Measurements from ENCODE around the gene DLG5. TPM values are rescaled to one million over a fixed set of nuclear protein-coding genes. Genes with fewer than 3 reads are reported as not detected.
A peak's percentile ranks its signal among the peaks of the same experiment; 100 is the strongest.

The DLG5 gene
- total RNA-seq, 1 experiment from 2014 or later, result 127 TPM

GRCh38 chr10:77824908-77825307 is 101.6 kb downstream of the DLG5 start:
- no peaks in the 10 kb centered on the region for H3K9me3 Mint-ChIP-seq (ENCODE audit: unreplicated experiment)
- TF ChIP-seq, protein P1, sequence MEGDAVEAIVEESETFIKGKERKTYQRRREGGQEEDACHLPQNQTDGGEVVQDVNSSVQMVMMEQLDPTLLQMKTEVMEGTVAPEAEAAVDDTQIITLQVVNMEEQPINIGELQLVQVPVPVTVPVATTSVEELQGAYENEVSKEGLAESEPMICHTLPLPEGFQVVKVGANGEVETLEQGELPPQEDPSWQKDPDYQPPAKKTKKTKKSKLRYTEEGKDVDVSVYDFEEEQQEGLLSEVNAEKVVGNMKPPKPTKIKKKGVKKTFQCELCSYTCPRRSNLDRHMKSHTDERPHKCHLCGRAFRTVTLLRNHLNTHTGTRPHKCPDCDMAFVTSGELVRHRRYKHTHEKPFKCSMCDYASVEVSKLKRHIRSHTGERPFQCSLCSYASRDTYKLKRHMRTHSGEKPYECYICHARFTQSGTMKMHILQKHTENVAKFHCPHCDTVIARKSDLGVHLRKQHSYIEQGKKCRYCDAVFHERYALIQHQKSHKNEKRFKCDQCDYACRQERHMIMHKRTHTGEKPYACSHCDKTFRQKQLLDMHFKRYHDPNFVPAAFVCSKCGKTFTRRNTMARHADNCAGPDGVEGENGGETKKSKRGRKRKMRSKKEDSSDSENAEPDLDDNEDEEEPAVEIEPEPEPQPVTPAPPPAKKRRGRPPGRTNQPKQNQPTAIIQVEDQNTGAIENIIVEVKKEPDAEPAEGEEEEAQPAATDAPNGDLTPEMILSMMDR (IDR thresholded peaks at IDR 0.05; ENCODE audit: unreplicated experiment), result no peak
- DNase-seq (ENCODE audit: unreplicated experiment), result no peak
- peak overlapping the region; percentile 74 for H3K27ac Mint-ChIP-seq (ENCODE audit: low read depth, unreplicated experiment)
- no peaks in the 10 kb centered on the region for H3K27me3 Mint-ChIP-seq (ENCODE audit: insufficient read depth, unreplicated experiment)
- intact Hi-C loops (cut with micrococcal nuclease), result no loop called here
- H3K4me3 Mint-ChIP-seq (ENCODE audit: unreplicated experiment), result no peak overlapping the region
- H3K4me1 Mint-ChIP-seq (ENCODE audit: insufficient read depth, unreplicated experiment), result no peaks in the 10 kb centered on the region
- BruUV-seq (replicated peaks), result no TSS peak
- POLR2A ChIA-PET, result interaction anchor here (0.7 to 1.7 kb wide), 4 partner anchors 11 to 1785 kb away, joined by 3 read pairs; no protein-coding TSS in a partner anchor
- H3K36me3 Mint-ChIP-seq (ENCODE audit: insufficient read depth, unreplicated experiment), result peaks cover 100% of the 10 kb centered on the region
- CTCF ChIA-PET, result interaction anchor here (0.5 to 0.6 kb wide), 2 partner anchors 58 to 651 kb away, joined by 4 read pairs; no protein-coding TSS in a partner anchor

- ChIA-PET POLR2A (interaction anchor here (1.7 kb wide), 1 partner anchor 12 kb away, joined by 3 read pairs; no protein-coding TSS in a partner anchor), CTCF (interaction anchor here (0.6 kb wide), 1 partner anchor 650 kb away, joined by 4 read pairs; no protein-coding TSS in a partner anchor)
- no TSS peak for BruUV-seq (replicated peaks)
- Mint-ChIP-seq H3K27me3 (ENCODE audit: insufficient read depth, unreplicated experiment) (no peaks in the 10 kb centered on the region), H3K4me1 (ENCODE audit: insufficient read depth, unreplicated experiment) (no peaks in the 10 kb centered on the region), H3K4me3 (ENCODE audit: unreplicated experiment) (no peak overlapping the region), H3K27ac (ENCODE audit: low read depth, unreplicated experiment) (peak overlapping the region; percentile 74), H3K9me3 (ENCODE audit: unreplicated experiment) (no peaks in the 10 kb centered on the region), H3K36me3 (ENCODE audit: insufficient read depth, unreplicated experiment) (peaks cover 100% of the 10 kb centered on the region)
- TF ChIP-seq, protein P1 (IDR thresholded peaks at IDR 0.05; ENCODE audit: unreplicated experiment), result no peak
- intact Hi-C loops (cut with micrococcal nuclease), result no loop called here
- DNase-seq (ENCODE audit: unreplicated experiment), result no peak
Observed at GRCh38 chr10:77823811-77824542, 102.6 kb downstream of the DLG5 start.

DNA sequence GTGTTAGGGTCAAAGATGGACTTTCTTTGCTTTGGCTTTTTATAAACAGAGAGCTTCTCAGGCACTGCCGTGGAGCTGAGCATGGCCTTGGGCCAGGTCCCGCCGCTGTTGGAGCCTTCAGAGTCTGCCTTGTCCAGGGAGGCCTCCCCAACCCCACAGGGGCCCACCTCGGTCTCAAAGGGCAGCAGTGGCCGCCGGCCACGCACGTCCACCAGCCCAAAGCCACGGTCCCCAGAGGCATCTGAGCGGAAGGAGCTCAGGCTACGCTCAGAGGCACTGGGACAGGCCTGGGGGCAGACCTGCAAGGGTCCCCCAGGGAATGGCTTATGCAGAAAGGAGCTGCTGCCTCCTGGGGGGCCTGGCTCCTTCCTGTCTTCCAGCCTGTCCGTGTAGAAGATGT is 105.0 kb downstream of the DLG5 start:
- no peak for DNase-seq (ENCODE audit: unreplicated experiment)
- CTCF ChIA-PET, result interaction anchor here (0.6 to 1.8 kb wide), 3 partner anchors 11 to 209 kb away, joined by 3 to 6 read pairs (median 4); no protein-coding TSS in a partner anchor
- peak overlapping the region; percentile 39 for H3K27ac Mint-ChIP-seq (ENCODE audit: low read depth, unreplicated experiment)
- H3K27me3 Mint-ChIP-seq (ENCODE audit: insufficient read depth, unreplicated experiment), result no peaks in the 10 kb centered on the region
- TSS peak; percentile 61 for BruUV-seq (replicated peaks)
- TF ChIP-seq, protein P1 (IDR thresholded peaks at IDR 0.05; ENCODE audit: unreplicated experiment), result no peak
- H3K9me3 Mint-ChIP-seq (ENCODE audit: unreplicated experiment), result no peaks in the 10 kb centered on the region
- H3K4me1 Mint-ChIP-seq (ENCODE audit: insufficient read depth, unreplicated experiment), result no peaks in the 10 kb centered on the region
- intact Hi-C loops (cut with micrococcal nuclease), result no loop called here
- POLR2A ChIA-PET, result interaction anchor here (0.6 to 1.5 kb wide), 6 partner anchors 9 to 208 kb away, joined by 3 to 4 read pairs (median 4); partner anchors contain the start of gene POLR3A
- peaks cover 100% of the 10 kb centered on the region for H3K36me3 Mint-ChIP-seq (ENCODE audit: insufficient read depth, unreplicated experiment)
- H3K4me3 Mint-ChIP-seq (ENCODE audit: unreplicated experiment), result no peak overlapping the region

DNA sequence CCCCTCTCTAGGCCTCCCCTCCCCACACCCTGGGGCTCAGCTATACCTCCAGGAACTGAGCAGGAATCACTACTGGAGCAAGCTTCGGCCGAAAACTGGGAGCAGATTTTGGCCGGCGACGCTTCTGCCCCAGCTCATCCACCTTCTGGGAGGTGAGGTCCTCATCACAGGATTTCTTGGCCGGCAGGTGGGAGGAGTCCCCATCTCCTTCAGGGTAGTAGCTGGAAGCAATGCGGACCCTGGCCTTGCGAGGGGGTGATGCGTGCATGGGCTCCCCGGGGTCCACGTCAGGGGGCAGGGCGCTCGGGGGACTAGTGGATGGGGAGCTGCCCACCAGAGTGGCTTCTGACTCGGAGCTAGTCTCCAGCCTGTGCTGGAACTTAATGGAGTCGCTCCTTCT is 105.5 kb downstream of the DLG5 start:
- TF ChIP-seq, protein P1 (IDR thresholded peaks at IDR 0.05; ENCODE audit: unreplicated experiment), result no peak
- no peaks in the 10 kb centered on the region for H3K9me3 Mint-ChIP-seq (ENCODE audit: unreplicated experiment)
- H3K27me3 Mint-ChIP-seq (ENCODE audit: insufficient read depth, unreplicated experiment), result no peaks in the 10 kb centered on the region
- no peak for DNase-seq (ENCODE audit: unreplicated experiment)
- no peaks in the 10 kb centered on the region for H3K4me1 Mint-ChIP-seq (ENCODE audit: insufficient read depth, unreplicated experiment)
- BruUV-seq (replicated peaks), result no TSS peak
- POLR2A ChIA-PET, result interaction anchor here (0.6 to 1.5 kb wide), 7 partner anchors 9 to 209 kb away, joined by 3 to 4 read pairs (median 3); partner anchors contain the start of gene POLR3A
- CTCF ChIA-PET, result interaction anchor here (0.6 to 1.8 kb wide), 5 partner anchors 11 to 617 kb away, joined by 3 to 6 read pairs (median 4); no protein-coding TSS in a partner anchor
- intact Hi-C loops (cut with micrococcal nuclease), result no loop called here
- peak overlapping the region; percentile 55 for H3K27ac Mint-ChIP-seq (ENCODE audit: low read depth, unreplicated experiment)
- no peak overlapping the region for H3K4me3 Mint-ChIP-seq (ENCODE audit: unreplicated experiment)
- H3K36me3 Mint-ChIP-seq (ENCODE audit: insufficient read depth, unreplicated experiment), result peaks cover 100% of the 10 kb centered on the region

All from MCF 10A (cell line).